ENCODE results near the gene MPLKIP.

DNA sequence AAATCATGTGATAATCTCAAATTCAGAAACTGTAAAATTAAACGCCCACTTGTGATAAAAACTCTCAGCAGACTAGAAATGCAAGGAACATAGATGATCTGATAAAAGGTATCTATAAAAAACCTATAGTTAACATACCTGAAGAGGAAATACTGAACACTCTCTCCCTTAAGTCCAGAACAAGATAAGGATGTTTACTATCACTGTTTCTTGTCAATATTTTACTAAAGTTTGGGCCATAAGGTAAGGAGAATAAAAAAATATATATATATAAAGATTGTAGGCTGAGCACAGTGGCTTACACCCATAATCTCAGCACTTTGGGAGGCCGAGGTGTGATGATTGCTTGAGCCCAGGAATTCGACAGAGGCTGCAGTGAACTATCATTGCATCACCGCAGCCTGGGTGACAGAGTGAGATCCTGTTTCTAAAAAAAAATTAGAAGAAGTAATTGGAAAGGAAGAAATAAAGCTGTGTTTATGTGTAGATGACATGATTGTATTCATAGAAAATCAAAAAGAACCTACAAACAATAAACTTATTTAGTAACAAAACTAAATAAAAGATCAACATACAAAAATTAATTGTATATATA is 28.4 kb downstream of the MPLKIP start:
- TF ChIP-seq, protein P1, sequence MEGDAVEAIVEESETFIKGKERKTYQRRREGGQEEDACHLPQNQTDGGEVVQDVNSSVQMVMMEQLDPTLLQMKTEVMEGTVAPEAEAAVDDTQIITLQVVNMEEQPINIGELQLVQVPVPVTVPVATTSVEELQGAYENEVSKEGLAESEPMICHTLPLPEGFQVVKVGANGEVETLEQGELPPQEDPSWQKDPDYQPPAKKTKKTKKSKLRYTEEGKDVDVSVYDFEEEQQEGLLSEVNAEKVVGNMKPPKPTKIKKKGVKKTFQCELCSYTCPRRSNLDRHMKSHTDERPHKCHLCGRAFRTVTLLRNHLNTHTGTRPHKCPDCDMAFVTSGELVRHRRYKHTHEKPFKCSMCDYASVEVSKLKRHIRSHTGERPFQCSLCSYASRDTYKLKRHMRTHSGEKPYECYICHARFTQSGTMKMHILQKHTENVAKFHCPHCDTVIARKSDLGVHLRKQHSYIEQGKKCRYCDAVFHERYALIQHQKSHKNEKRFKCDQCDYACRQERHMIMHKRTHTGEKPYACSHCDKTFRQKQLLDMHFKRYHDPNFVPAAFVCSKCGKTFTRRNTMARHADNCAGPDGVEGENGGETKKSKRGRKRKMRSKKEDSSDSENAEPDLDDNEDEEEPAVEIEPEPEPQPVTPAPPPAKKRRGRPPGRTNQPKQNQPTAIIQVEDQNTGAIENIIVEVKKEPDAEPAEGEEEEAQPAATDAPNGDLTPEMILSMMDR (IDR thresholded peaks at IDR 0.05; ENCODE audit: insufficient read depth, low read depth, low read length) = no peak
- no peak for TF ChIP-seq EZH2 (IDR thresholded peaks at IDR 0.05; ENCODE audit: insufficient read depth, low read length)
